Measurements from ENCODE around the gene ZNF134.

DNA sequence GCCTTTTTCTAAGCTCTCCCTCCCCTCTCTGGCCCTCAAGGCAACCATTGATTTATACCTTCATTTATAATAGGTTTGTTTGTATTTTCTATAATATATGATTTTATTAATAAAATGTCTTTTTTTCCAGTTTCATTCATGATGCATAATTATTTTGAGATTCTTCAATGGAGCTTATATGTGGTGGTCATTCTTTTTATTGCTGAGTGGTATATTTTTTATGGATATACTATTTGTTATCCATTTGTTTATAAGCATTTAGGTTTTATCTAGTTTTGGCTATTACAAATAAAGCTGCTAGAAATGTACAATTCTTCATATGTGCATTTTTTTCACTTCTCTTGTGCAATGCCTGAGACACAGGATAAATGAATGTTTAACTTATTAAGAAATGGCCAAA lies 29.7 kb downstream of the ZNF134 start:
- TF ChIP-seq, protein P1, sequence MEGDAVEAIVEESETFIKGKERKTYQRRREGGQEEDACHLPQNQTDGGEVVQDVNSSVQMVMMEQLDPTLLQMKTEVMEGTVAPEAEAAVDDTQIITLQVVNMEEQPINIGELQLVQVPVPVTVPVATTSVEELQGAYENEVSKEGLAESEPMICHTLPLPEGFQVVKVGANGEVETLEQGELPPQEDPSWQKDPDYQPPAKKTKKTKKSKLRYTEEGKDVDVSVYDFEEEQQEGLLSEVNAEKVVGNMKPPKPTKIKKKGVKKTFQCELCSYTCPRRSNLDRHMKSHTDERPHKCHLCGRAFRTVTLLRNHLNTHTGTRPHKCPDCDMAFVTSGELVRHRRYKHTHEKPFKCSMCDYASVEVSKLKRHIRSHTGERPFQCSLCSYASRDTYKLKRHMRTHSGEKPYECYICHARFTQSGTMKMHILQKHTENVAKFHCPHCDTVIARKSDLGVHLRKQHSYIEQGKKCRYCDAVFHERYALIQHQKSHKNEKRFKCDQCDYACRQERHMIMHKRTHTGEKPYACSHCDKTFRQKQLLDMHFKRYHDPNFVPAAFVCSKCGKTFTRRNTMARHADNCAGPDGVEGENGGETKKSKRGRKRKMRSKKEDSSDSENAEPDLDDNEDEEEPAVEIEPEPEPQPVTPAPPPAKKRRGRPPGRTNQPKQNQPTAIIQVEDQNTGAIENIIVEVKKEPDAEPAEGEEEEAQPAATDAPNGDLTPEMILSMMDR (IDR thresholded peaks at IDR 0.05): no peak
- TF ChIP-seq POLR2A (IDR thresholded peaks at IDR 0.05): no peak
